BE2C (cell line): ENCODE results near the gene SBK1.

Experiments used
- DNase-seq: peaks from one replicate; pipeline ENCODE4 v3.0.0-alpha.2; 2020
- H3K27me3 ChIP-seq: fragments of 250-450 bp; sonication (Bioruptor Pico); 2 replicates; pipeline ENCODE4 v1.5.1; 2020; ENCODE audit warnings: mild to moderate bottlenecking
- H3K36me3 ChIP-seq: fragments of 250-450 bp; sonication (Bioruptor Pico); 2 replicates; pipeline ENCODE4 v1.5.1; 2020; ENCODE audit warnings: mild to moderate bottlenecking
- H3K4me1 ChIP-seq: fragments of 250-450 bp; sonication (Bioruptor Pico); 2 replicates; pipeline ENCODE4 v1.5.1; 2020
- H3K4me3 ChIP-seq: 2 replicates; pipeline ENCODE4 v1.5.1; 2011; ENCODE audit warnings: low read depth, low read length
- H3K9me3 ChIP-seq: fragments of 250-450 bp; sonication (Bioruptor Pico); 2 replicates; pipeline ENCODE4 v1.5.1; 2020
- CTCF ChIP-seq: IDR thresholded peaks from 2 replicates; pipeline ENCODE4 v1.5.1; 2012; ENCODE audit warnings: mild to moderate bottlenecking, low read depth, low read length

The SBK1 gene

GRCh38 chr16:28277537-28278388 lies 14.6 kb upstream of the SBK1 start:
- Histone ChIP-seq H3K9me3 (no peaks in the 10 kb centered on the region), H3K4me1 (no peaks in the 10 kb centered on the region), H3K36me3 (no peaks in the 10 kb centered on the region), H3K27me3 (peaks cover 33% of the 10 kb centered on the region), H3K4me3 (peak overlapping the region; percentile 79)
- DNase-seq: peak; percentile 88
- TF ChIP-seq CTCF: peak; percentile 91

- Histone ChIP-seq H3K9me3 (no peaks in the 10 kb centered on the region), H3K36me3 (no peaks in the 10 kb centered on the region), H3K27me3 (peaks cover 26% of the 10 kb centered on the region), H3K4me3 (no peak overlapping the region), H3K4me1 (no peaks in the 10 kb centered on the region; the same call in 1 of the 2 replicates)
- TF ChIP-seq CTCF: no peak
- DNase-seq: no peak
Measured at GRCh38 chr16:28279006-28279405, 13.3 kb upstream of the SBK1 start.

- no peak for DNase-seq
- H3K36me3 ChIP-seq: no peaks in the 10 kb centered on the region
- TF ChIP-seq CTCF: no peak
- peaks cover 7% of the 10 kb centered on the region for H3K27me3 ChIP-seq
- H3K9me3 ChIP-seq: no peaks in the 10 kb centered on the region
- no peak overlapping the region for H3K4me3 ChIP-seq
- H3K4me1 ChIP-seq: no peaks in the 10 kb centered on the region; the same call in 1 of the 2 replicates
Measured at GRCh38 chr16:28280881-28281836, 11.2 kb upstream of the SBK1 start.

- no peak overlapping the region for H3K4me3 ChIP-seq
- H3K27me3 ChIP-seq: peaks cover under 1% of the 10 kb centered on the region; the same call in 1 of the 2 replicates
- no peak for TF ChIP-seq CTCF
- H3K4me1 ChIP-seq: no peaks in the 10 kb centered on the region; the same call in 1 of the 2 replicates
- no peak for DNase-seq
- H3K36me3 ChIP-seq: no peaks in the 10 kb centered on the region
- no peaks in the 10 kb centered on the region for H3K9me3 ChIP-seq
Measured at GRCh38 chr16:28282045-28282444, 10.3 kb upstream of the SBK1 start.

- H3K9me3 ChIP-seq: no peaks in the 10 kb centered on the region
- no peak overlapping the region for H3K4me3 ChIP-seq
- no peaks in the 10 kb centered on the region for H3K36me3 ChIP-seq
- no peak for TF ChIP-seq CTCF
- no peak for DNase-seq
- no peaks in the 10 kb centered on the region for H3K27me3 ChIP-seq
- H3K4me1 ChIP-seq: no peaks in the 10 kb centered on the region; the same call in 1 of the 2 replicates
Measured at GRCh38 chr16:28283173-28283572, 9.2 kb upstream of the SBK1 start.
